ENCODE results near the gene ERFL. TPM values are rescaled to one million over a fixed set of nuclear protein-coding genes. Genes with fewer than 3 reads are reported as not detected.

The ERFL gene
- total RNA-seq, 2 donors from 2014 or later, result not detected

DNA sequence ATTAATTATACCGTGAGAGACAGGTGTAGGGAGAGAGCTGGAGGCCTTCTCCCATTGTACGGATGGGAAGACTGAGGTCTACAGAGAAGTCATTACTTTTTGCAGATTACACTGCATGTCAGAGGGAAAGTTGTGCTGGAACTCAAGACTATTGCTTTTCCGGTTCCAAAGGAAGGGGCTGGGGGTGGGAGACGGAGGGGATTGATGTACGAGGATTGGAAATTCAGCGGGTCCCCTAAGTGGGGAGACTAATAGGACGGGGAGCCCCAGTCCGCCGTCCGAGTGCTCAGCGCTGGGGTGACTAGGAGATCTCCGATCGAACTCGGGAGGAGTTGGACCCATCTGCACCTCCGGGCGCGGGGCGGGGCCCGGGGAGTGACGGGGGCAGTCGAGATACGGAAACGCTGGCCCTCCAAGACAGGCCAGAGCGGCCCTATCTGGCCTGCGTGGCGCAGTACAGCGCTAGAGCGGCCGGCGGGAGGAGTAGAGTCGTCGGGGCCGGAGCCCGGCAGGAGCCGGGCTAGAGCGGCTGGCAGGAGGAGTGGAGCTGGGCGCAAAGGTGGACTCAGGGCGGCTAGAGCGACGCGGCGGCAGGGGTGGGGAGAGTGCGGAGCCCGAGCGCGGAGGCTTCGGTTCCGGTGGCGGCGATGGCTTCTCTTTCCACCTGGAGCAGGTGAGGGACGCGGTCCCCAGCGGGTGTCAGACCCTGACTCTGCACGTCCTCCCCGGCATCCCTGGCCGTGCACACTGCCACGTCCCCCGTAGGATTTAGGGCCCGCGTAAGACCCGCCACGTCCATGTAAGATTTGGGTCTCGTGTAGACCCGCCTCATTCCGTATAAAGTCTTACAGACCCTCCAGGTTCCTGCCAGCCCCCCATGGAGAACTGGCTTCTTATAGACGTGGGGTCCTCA is 44.2 kb downstream of the ERFL start:
- Histone ChIP-seq H3K36me3 (replicated peaks in 1 of 2; ENCODE audit: insufficient read depth in 1 of 2, low read depth in 2 of 2) (no peaks in the 10 kb centered on the region), H3K9me3 (no peaks in the 10 kb centered on the region), H3K27me3 (no peaks in the 10 kb centered on the region)

DNA sequence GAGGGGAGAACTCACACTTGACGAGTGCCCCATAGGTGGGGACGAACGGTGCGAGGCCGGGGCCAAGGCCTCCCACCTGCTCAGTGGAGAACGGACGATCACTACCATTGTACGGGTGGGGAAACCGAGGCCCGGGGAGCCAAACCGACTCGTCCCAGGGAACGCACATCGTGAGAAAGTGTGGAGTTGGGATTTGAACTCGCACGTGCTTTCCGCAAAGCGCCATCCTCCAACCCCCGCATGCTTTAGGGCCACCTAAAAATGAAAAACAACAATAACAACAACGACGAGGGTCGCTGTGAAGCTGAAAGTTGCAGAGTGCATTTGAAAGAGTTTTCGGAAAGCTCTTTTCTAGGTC is 44.8 kb downstream of the ERFL start:
- DNase-seq (no peak), ATAC-seq (no peak)
- Histone ChIP-seq H3K27ac (peak overlapping the region; percentile 69 to 83 (median 78)), H3K27me3 (no peaks in the 10 kb centered on the region), H3K36me3 (replicated peaks in 1 of 2; ENCODE audit: insufficient read depth in 1 of 2, low read depth in 2 of 2) (no peaks in the 10 kb centered on the region), H3K4me3 (peak overlapping the region; percentile 60 to 93), H3K9me3 (no peaks in the 10 kb centered on the region), H3K4me1 (peaks cover 36% of the 10 kb centered on the region)
- no peak for TF ChIP-seq POLR2A (IDR thresholded peaks at IDR 0.05)
- TF ChIP-seq CTCF (IDR thresholded peaks at IDR 0.05), result no peak
- WGBS, 2 donors, result 1 to 5% methylated on average over 7 to 23 of the region's 23 CpGs
- intact Hi-C loops (cut with DNase I), result no loop called here

More for the DNA sequence above, 44.2 kb downstream of the ERFL start:
- H3K27ac ChIP-seq, result peak overlapping the region; percentile 69 to 83 (median 78)
- H3K4me1 ChIP-seq, result peaks cover 36% of the 10 kb centered on the region
- intact Hi-C loops (cut with DNase I), result no loop called here
- DNase-seq (peak; percentile 94 to 96 (median 96)), ATAC-seq (peak; percentile 96)
- TF ChIP-seq CTCF (IDR thresholded peaks at IDR 0.05), result peak in 4 of 7 experiments; percentile 12 to 47 (median 38)
- TF ChIP-seq POLR2A (IDR thresholded peaks at IDR 0.05), result peak; percentile 57 to 84 (median 78)
- whole genome bisulfite sequencing, 2 donors, result 0 to 1% methylated on average over 22 to 66 of the region's 66 CpGs
- peak overlapping the region; percentile 60 to 93 for H3K4me3 ChIP-seq

DNA sequence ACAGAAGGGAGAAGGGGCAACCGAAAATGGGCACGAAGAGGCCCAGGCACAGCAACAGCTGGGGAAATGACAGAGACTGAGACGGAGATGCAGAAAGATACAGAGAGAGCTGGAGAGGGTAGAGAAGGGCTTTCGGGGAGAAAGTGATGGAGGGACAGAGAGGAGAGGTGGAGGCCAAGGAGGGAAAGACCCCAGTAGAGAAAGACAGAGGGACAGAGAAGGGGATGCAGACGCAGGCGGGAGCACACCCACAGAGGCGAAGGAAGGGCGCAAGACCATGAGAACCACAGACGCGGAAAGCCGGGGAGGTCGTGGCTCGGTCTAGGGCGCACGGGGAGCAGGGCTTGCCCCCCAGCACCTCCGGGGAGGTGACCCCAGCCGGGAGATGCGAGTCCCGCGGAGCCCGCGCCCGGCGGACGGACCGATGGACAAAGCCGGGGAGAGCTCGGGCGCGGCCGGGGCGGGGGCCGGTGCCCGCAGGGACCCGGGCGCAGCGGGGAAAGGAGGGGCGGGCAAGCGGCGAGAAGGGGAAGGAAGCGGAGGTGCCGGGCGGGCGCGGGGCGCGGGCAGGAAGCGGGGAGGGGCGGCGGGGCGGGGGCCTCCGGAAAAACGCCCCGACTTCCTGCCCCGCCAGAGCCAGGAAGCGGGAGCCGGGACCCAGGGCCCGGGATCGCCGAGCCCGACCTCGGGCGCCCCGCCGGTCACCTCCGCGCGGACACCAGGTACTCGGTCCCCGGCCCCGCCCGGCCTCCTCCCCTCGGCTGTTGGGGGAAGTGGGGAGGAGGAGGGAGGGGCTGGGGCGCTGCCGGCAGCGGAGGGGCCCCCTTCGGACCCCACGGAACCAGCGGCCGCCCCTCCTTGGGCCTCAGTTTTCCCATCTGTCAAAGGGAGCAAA is 45.4 kb downstream of the ERFL start, which contains the start of gene ARHGEF1:
Gene ARHGEF1, plus strand, starts transcription at position 617 of the 895 bp plus-strand sequence. CDS start 4,899 bp downstream, outside the sequence.
- intact Hi-C loops (cut with DNase I), result no loop called here
- peak within 1 kb of the TSS; percentile 60 to 93 for H3K4me3 ChIP-seq
- DNase-seq (peak; percentile 55 to 57 (median 56)), ATAC-seq (peak; percentile 33)
- no peaks in the 10 kb centered on the region for H3K9me3 ChIP-seq
- WGBS, 2 donors, result 6 to 17% methylated on average over 25 to 48 of the region's 80 CpGs
- no peaks in the 10 kb centered on the region for H3K27me3 ChIP-seq
- H3K27ac ChIP-seq, result peak within 1 kb of the TSS; percentile 69 to 83 (median 78)
- peak in 2 of 3 donors; percentile 43 to 52 for TF ChIP-seq POLR2A (IDR thresholded peaks at IDR 0.05)
- no peak for TF ChIP-seq CTCF (IDR thresholded peaks at IDR 0.05)
- H3K4me1 ChIP-seq, result peaks cover 31% of the 10 kb centered on the region
- no peaks in the 10 kb centered on the region for H3K36me3 ChIP-seq (replicated peaks in 1 of 2; ENCODE audit: insufficient read depth in 1 of 2, low read depth in 2 of 2)

DNA sequence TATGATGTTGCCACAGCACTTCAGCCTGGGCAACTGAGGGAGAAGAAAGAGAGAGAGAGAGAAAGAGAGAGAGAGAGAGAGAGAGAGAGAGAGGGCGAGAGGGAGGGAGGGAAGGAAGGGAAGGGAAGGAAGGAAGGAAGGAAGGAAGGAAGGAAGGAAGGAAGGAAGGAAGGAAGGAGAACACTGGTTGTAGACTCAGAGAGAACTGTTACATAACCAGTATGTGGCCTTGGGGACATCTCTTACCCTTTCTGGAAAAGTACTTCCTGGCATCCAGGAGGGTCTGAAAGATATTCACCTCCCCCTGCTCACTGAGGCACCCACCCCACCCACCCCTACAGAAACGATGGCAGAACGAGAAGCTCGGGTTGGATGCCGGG is 47.9 kb downstream of the ERFL start:
- no peak for DNase-seq
- Histone ChIP-seq H3K9me3 (no peaks in the 10 kb centered on the region), H3K27ac (no peak overlapping the region), H3K36me3 (replicated peaks in 1 of 2; ENCODE audit: insufficient read depth in 1 of 2, low read depth in 2 of 2) (no peaks in the 10 kb centered on the region), H3K4me3 (no peak overlapping the region), H3K4me1 (peaks cover 7% of the 10 kb centered on the region), H3K27me3 (no peaks in the 10 kb centered on the region)
- TF ChIP-seq POLR2A (IDR thresholded peaks at IDR 0.05) (no peak), CTCF (IDR thresholded peaks at IDR 0.05) (no peak)
- intact Hi-C loops (cut with DNase I), result no loop called here
- no peak for ATAC-seq
- WGBS, 2 donors, result 44 to 62% methylated on average over 5 of the region's 5 CpGs
